ENCODE data around the gene SEZ6.

- TF ChIP-seq CTCF (IDR thresholded peaks at IDR 0.05; ENCODE audit: low read depth, low read length), result no peak
- TF ChIP-seq EZH2phosphoT487 (IDR thresholded peaks at IDR 0.05; ENCODE audit: low read depth), result no peak
These were observed 1.6 kb downstream of the SEZ6 start for GRCh38 chr17:29004081-29004692.

Measured in OCI-LY3 (cell line).